ENCODE measurements around the gene CMTM1. TPM values are rescaled to one million over a fixed set of nuclear protein-coding genes. Genes with fewer than 3 reads are reported as not detected.
"Not testable (repeated sequence)": the region's sequence is repeated elsewhere in the genome, so short reads cannot be mapped to it uniquely, and the experiment has no call there.

Gene CMTM1
- total and polyA plus RNA-seq, 11 donors, result 0.40 to 2.4 (median 1.1) TPM; not detected in 2

GRCh38 chr16:66562409-66562808 is 3.8 kb upstream of the CMTM1 start:
- Histone ChIP-seq H3K36me3 (peaks cover 0 to 88% (median 42%) of the 10 kb centered on the region in 9 donors), H3K27ac (peak overlapping the region in 1 of 12 donors; percentile 0), H3K27me3 (no peaks in the 10 kb centered on the region), H3K9me3 (no peaks in the 10 kb centered on the region), H3K4me3 (no peak overlapping the region), H3K4me1 (peaks cover 0 to 20% (median 0%) of the 10 kb centered on the region in 12 donors)
- intact Hi-C loops (cut with DNase I), result loop anchor here in 2 of 10 donors (5.0 kb wide), 2 partner anchors 35 to 40 kb away; partner anchors contain the start of gene CMTM3 (in 1 of the 2)
- WGBS, 4 donors, result 78 to 87% (median 81%) methylated on average over 1 of the region's 1 CpG
- no peak for DNase-seq
- ATAC-seq, result no peak
- no peak for TF ChIP-seq POLR2A (IDR thresholded peaks at IDR 0.05)
- peak in 5 of 12 donors; percentile 8 to 29 (median 23) for TF ChIP-seq CTCF (IDR thresholded peaks at IDR 0.05)

- no peak for TF ChIP-seq CTCF (IDR thresholded peaks at IDR 0.05)
- no peak overlapping the region for H3K4me3 ChIP-seq
- ATAC-seq (no peak), DNase-seq (no peak)
- H3K9me3 ChIP-seq, result no peaks in the 10 kb centered on the region
- peaks cover 0 to 83% (median 42%) of the 10 kb centered on the region in 9 donors for H3K36me3 ChIP-seq
- peaks cover 0 to 20% (median 0%) of the 10 kb centered on the region in 12 donors for H3K4me1 ChIP-seq
- no peak overlapping the region for H3K27ac ChIP-seq
- 85 to 97% (median 94%) methylated on average over 2 of the region's 2 CpGs for WGBS, 4 donors
- H3K27me3 ChIP-seq, result no peaks in the 10 kb centered on the region
- intact Hi-C loops (cut with DNase I), result loop anchor here in 2 of 10 donors (5.0 kb wide), 2 partner anchors 34 to 39 kb away; partner anchors contain the start of gene CMTM3 (in 1 of the 2)
Measured at GRCh38 chr16:66562986-66563385, 3.3 kb upstream of the CMTM1 start.

- Histone ChIP-seq H3K36me3 (peaks cover 0 to 76% (median 35%) of the 10 kb centered on the region in 9 donors), H3K27me3 (no peaks in the 10 kb centered on the region), H3K4me1 (peaks cover 0 to 20% (median 0%) of the 10 kb centered on the region in 12 donors), H3K4me3 (no peak overlapping the region), H3K27ac (no peak overlapping the region), H3K9me3 (no peaks in the 10 kb centered on the region)
- WGBS, 4 donors, result 91 to 98% (median 95%) methylated on average over 2 of the region's 2 CpGs
- ATAC-seq (no peak), DNase-seq (no peak)
- intact Hi-C loops (cut with DNase I), result loop anchor here in 2 of 10 donors (5.0 kb wide), 2 partner anchors 34 to 39 kb away; partner anchors contain the start of gene CMTM3 (in 1 of the 2)
- TF ChIP-seq POLR2A (IDR thresholded peaks at IDR 0.05) (no peak), CTCF (IDR thresholded peaks at IDR 0.05) (no peak)
Measured at GRCh38 chr16:66563574-66564334, 2.5 kb upstream of the CMTM1 start.

- H3K9me3 ChIP-seq; H3K27me3 ChIP-seq; ATAC-seq; intact Hi-C loops (cut with DNase I); DNase-seq; H3K27ac ChIP-seq; H3K4me3 ChIP-seq: not testable (repeated sequence)
- WGBS, 4 donors, result 90 to 97% (median 94%) methylated on average over 3 of the region's 3 CpGs
- Histone ChIP-seq H3K36me3 (peaks cover 0 to 45% (median 24%) of the 10 kb centered on the region in 9 donors), H3K4me1 (peaks cover 0 to 11% (median 0%) of the 10 kb centered on the region in 12 donors)
Measured at GRCh38 chr16:66567270-66567669, 1.0 kb downstream of the CMTM1 start.

All from heart left ventricle (tissue), 16 donors.